Fibroblast of villous mesenchyme (primary cell): Measurements from ENCODE around the gene FAM168B. TPM values are rescaled to one million over a fixed set of nuclear protein-coding genes. Genes with fewer than 3 reads are reported as not detected.

Experiments
- DNase-seq: peaks from one replicate; pipeline ENCODE4 v3.0.0-alpha.2; 2010; ENCODE audit warnings: low read depth
- H3K4me3 ChIP-seq: 2 replicates; pipeline ENCODE4 v1.5.1; 2011; ENCODE audit warnings: low read depth, mild to moderate bottlenecking, low read length
- CTCF ChIP-seq: IDR thresholded peaks from 2 replicates; pipeline ENCODE4 v1.5.1; 2012; ENCODE audit warnings: low read depth, mild to moderate bottlenecking, low read length; ENCODE audit not compliant: insufficient read depth
- total RNA-seq: library from RNA; depleted of rRNA; stranded (reverse); fragments of >200 nt; gene quantifications from 2 replicates; pipeline ENCODE4 v1.2.3, GENCODE V29; 2012

The FAM168B gene
- 83.1 and 91.5 TPM in 2 replicates for total RNA-seq

- DNase-seq, result peak; percentile 90
- TF ChIP-seq CTCF, result no peak
- peak within 1 kb of the TSS; percentile 77 for H3K4me3 ChIP-seq
These were observed at the start of gene FAM168B for GRCh38 chr2:131093006-131093695. FAM168B (minus strand) TSS chr2:131093460; CDS start chr2:131082646, 10,814 bp downstream.

GRCh38 chr2:131142849-131143248, 49.6 kb upstream of the FAM168B start:
- no peak overlapping the region for H3K4me3 ChIP-seq
- DNase-seq, result no peak
- TF ChIP-seq CTCF, result no peak

GRCh38 chr2:131140581-131140980, 47.3 kb upstream of the FAM168B start:
- TF ChIP-seq CTCF, result no peak
- DNase-seq, result no peak
- H3K4me3 ChIP-seq, result no peak overlapping the region

GRCh38 chr2:131132729-131133128, 39.5 kb upstream of the FAM168B start:
- H3K4me3 ChIP-seq, result no peak overlapping the region
- DNase-seq, result no peak
- no peak for TF ChIP-seq CTCF

GRCh38 chr2:131130298-131130596, 37.0 kb upstream of the FAM168B start:
- H3K4me3 ChIP-seq, result no peak overlapping the region
- TF ChIP-seq CTCF, result no peak
- DNase-seq, result no peak

- no peak for DNase-seq
- H3K4me3 ChIP-seq, result no peak overlapping the region
- TF ChIP-seq CTCF, result no peak
These were observed 34.7 kb upstream of the FAM168B start for GRCh38 chr2:131127981-131128380.

GRCh38 chr2:131127076-131127475, 33.8 kb upstream of the FAM168B start:
- no peak for TF ChIP-seq CTCF
- DNase-seq, result no peak
- no peak overlapping the region for H3K4me3 ChIP-seq
